Anterior cingulate cortex (tissue), 58 donors: Measurements from ENCODE around the gene DMRT2.

Experiments
- DNase-seq, 58 donors: peaks; one replicate each; lab custom pipeline; 2025; lab: John Stamatoyannopoulos, UW

The DMRT2 gene

GRCh38 chr9:1050125-1050895 lies at the start of gene DMRT2:
Gene DMRT2, plus strand, starts transcription at chr9:1050357. Its CDS starts 1,257 bp downstream, at chr9:1051614.
- peak in 57 of 58 donors; percentile 10 to 96 (median 80) for DNase-seq

- DNase-seq = no peak
These were observed 48.3 kb upstream of the DMRT2 start for GRCh38 chr9:1001838-1002237.

- DNase-seq = no peak
These were observed 47.5 kb upstream of the DMRT2 start for GRCh38 chr9:1002678-1003077.

GRCh38 chr9:1005043-1005667 lies 45.0 kb upstream of the DMRT2 start:
- DNase-seq = peak in 16 of 58 donors; percentile 2 to 41 (median 7)

- DNase-seq = no peak
These were observed 42.8 kb upstream of the DMRT2 start for GRCh38 chr9:1007312-1007711.

GRCh38 chr9:1008216-1008615 lies 41.9 kb upstream of the DMRT2 start:
- DNase-seq = no peak

- peak in 56 of 58 donors; percentile 9 to 87 (median 62) for DNase-seq
These were observed 41.0 kb upstream of the DMRT2 start for GRCh38 chr9:1009101-1009707.

- no peak for DNase-seq
These were observed 37.1 kb upstream of the DMRT2 start for GRCh38 chr9:1013021-1013420.

- DNase-seq = no peak
These were observed 35.9 kb upstream of the DMRT2 start for GRCh38 chr9:1014225-1014624.

GRCh38 chr9:1014640-1015039 lies 35.5 kb upstream of the DMRT2 start:
- DNase-seq = no peak

- no peak for DNase-seq
These were observed 32.0 kb upstream of the DMRT2 start for GRCh38 chr9:1018121-1018520.

GRCh38 chr9:1024112-1024511 lies 26.0 kb upstream of the DMRT2 start:
- DNase-seq = no peak

- no peak for DNase-seq
These were observed 25.0 kb upstream of the DMRT2 start for GRCh38 chr9:1025131-1025530.

GRCh38 chr9:1026219-1026618 lies 23.9 kb upstream of the DMRT2 start:
- no peak for DNase-seq

- no peak for DNase-seq
These were observed 21.5 kb upstream of the DMRT2 start for GRCh38 chr9:1028501-1029190.

GRCh38 chr9:1031951-1032601 lies 18.1 kb upstream of the DMRT2 start:
- DNase-seq = no peak

GRCh38 chr9:1034271-1034670 lies 15.9 kb upstream of the DMRT2 start:
- no peak for DNase-seq

GRCh38 chr9:1039589-1039988 lies 10.6 kb upstream of the DMRT2 start:
- DNase-seq = no peak

- DNase-seq = peak in 8 of 58 donors; percentile 14 to 45 (median 26)
These were observed 7.7 kb upstream of the DMRT2 start for GRCh38 chr9:1042466-1042865.

- no peak for DNase-seq
These were observed 5.5 kb upstream of the DMRT2 start for GRCh38 chr9:1044643-1045042.
